OCI-LY1 (cell line): ENCODE measurements around the gene NXPH4.

ENCODE experiments used
- H2AFZ ChIP-seq: fragments of 200-600 bp; sonication (generic), shearing (Covaris generic); 2 replicates; pipeline ENCODE4 v1.6.0; 2014; ENCODE audit warnings: antibody characterized with exemption, mild to moderate bottlenecking, low read length
- H3F3A ChIP-seq: fragments of 200-600 bp; sonication (generic), shearing (Covaris generic); 2 replicates; pipeline ENCODE4 v1.6.0; 2014; ENCODE audit warnings: mild to moderate bottlenecking, antibody characterized with exemption, low read length, moderate library complexity; ENCODE audit not compliant: insufficient read depth
- H3K27ac ChIP-seq: fragments of 200-600 bp; sonication (generic); 2 replicates; pipeline ENCODE4 v1.5.1; 2014; ENCODE audit warnings: low read length, mixed run types, mild to moderate bottlenecking, low read depth; ENCODE audit not compliant: poor library complexity, severe bottlenecking
- H3K27me3 ChIP-seq: fragments of 200-600 bp; sonication (generic); 2 replicates; pipeline ENCODE4 v1.6.0; 2014; ENCODE audit warnings: antibody characterized with exemption, mild to moderate bottlenecking, low read length, moderate library complexity; ENCODE audit not compliant: insufficient read depth
- H3K36me3 ChIP-seq: fragments of 200-600 bp; sonication (generic); 2 replicates; pipeline ENCODE4 v1.6.1; 2014; ENCODE audit warnings: mild to moderate bottlenecking, antibody characterized with exemption, low read length, moderate library complexity, mixed read lengths; ENCODE audit not compliant: insufficient read depth
- H3K4me1 ChIP-seq: fragments of 200-600 bp; sonication (generic); 2 replicates; pipeline ENCODE4 v1.5.1; 2014; ENCODE audit warnings: mild to moderate bottlenecking, low read length, moderate library complexity; ENCODE audit not compliant: insufficient read depth, severe bottlenecking
- H3K4me2 ChIP-seq: fragments of 200-600 bp; sonication (generic), shearing (Covaris generic); 2 replicates; pipeline ENCODE4 v1.6.1; 2014; ENCODE audit warnings: low read length
- H3K4me3 ChIP-seq: fragments of 200-600 bp; sonication (generic); 2 replicates; pipeline ENCODE4 v1.5.1; 2014; ENCODE audit warnings: low read length, low read depth, mild to moderate bottlenecking, mixed read lengths; ENCODE audit not compliant: poor library complexity, severe bottlenecking
- H3K79me2 ChIP-seq: fragments of 200-600 bp; shearing (Covaris generic); 2 replicates; pipeline ENCODE4 v1.6.1; 2016; ENCODE audit warnings: mixed run types, low read length, mixed read lengths; ENCODE audit not compliant: insufficient read depth
- H3K9ac ChIP-seq: fragments of 200-600 bp; sonication (generic), shearing (Covaris generic); 2 replicates; pipeline ENCODE4 v1.6.1; 2014; ENCODE audit warnings: mild to moderate bottlenecking, low read length, mixed read lengths
- H3K9me2 ChIP-seq: fragments of 200-600 bp; sonication (generic), shearing (Covaris generic); 2 replicates; pipeline ENCODE4 v1.6.1; 2014; ENCODE audit warnings: low read depth, mild to moderate bottlenecking, low read length, mixed read lengths
- H3K9me3 ChIP-seq: fragments of 200-600 bp; shearing (Covaris generic); 2 replicates; pipeline ENCODE4 v1.6.1; 2014; ENCODE audit warnings: low read length, mixed read lengths
- H4K20me1 ChIP-seq: fragments of 200-600 bp; sonication (generic), shearing (Covaris generic); 2 replicates; pipeline ENCODE4 v1.6.0; 2016; ENCODE audit warnings: mild to moderate bottlenecking, low read length; ENCODE audit not compliant: insufficient read depth
- CTCF ChIP-seq: fragments of 200-600 bp; sonication (generic), shearing (Covaris generic); IDR thresholded peaks from 2 replicates; pipeline ENCODE4 v1.5.1; 2017; ENCODE audit warnings: mild to moderate bottlenecking, antibody characterized with exemption, low read length, moderate library complexity, mixed read lengths
- EZH2 ChIP-seq: fragments of 200-600 bp; sonication (generic), shearing (Covaris generic); IDR thresholded peaks from 2 replicates; pipeline ENCODE4 v1.8.0; 2017; ENCODE audit warnings: borderline replicate concordance, mixed run types, mild to moderate bottlenecking, antibody characterized with exemption, low read length, moderate library complexity, mixed read lengths

The NXPH4 gene

GRCh38 chr12:57227315-57228115 lies 10.9 kb downstream of the NXPH4 start:
- H3K4me1 ChIP-seq, result peaks cover 75% of the 10 kb centered on the region

GRCh38 chr12:57229046-57229633 lies 12.5 kb downstream of the NXPH4 start:
- Histone ChIP-seq H3K4me1 (peaks cover 80% of the 10 kb centered on the region), H3K9me2 (no peaks in the 10 kb centered on the region), H3K27me3 (no peaks in the 10 kb centered on the region), H3K9me3 (no peaks in the 10 kb centered on the region), H3K27ac (peak overlapping the region; percentile 97), H3K79me2 (peaks cover 18% of the 10 kb centered on the region), H3K9ac (peak overlapping the region; percentile 98), H2AFZ (peak overlapping the region; percentile 25; the same call in 1 of the 2 replicates), H3K4me2 (peak overlapping the region; percentile 88), H3K4me3 (peak overlapping the region; percentile 94), H4K20me1 (no peaks in the 10 kb centered on the region), H3K36me3 (peaks cover 41% of the 10 kb centered on the region), H3F3A (peaks cover 8% of the 10 kb centered on the region; the same call in 1 of the 2 replicates)
- TF ChIP-seq CTCF (no peak), EZH2 (no peak)

More at GRCh38 chr12:57227315-57228115, 10.9 kb downstream of the NXPH4 start:
- TF ChIP-seq CTCF, result no peak
- no peak for TF ChIP-seq EZH2
- Histone ChIP-seq H3K27me3 (no peaks in the 10 kb centered on the region), H3F3A (peaks cover 7% of the 10 kb centered on the region; the same call in 1 of the 2 replicates), H2AFZ (no peak overlapping the region), H3K9me3 (no peaks in the 10 kb centered on the region), H3K79me2 (peaks cover 18% of the 10 kb centered on the region), H3K4me2 (peak overlapping the region; percentile 68), H3K4me3 (peak overlapping the region; percentile 40), H3K36me3 (peaks cover 25% of the 10 kb centered on the region), H4K20me1 (no peaks in the 10 kb centered on the region), H3K9me2 (no peaks in the 10 kb centered on the region), H3K9ac (peak overlapping the region; percentile 57), H3K27ac (peak overlapping the region; percentile 94)

GRCh38 chr12:57229634-57230380 lies 13.2 kb downstream of the NXPH4 start, which contains the start of gene SHMT2:
Gene SHMT2, plus strand, starts transcription at chr12:57229711. Its CDS starts 68 bp downstream, at chr12:57229779.
- peaks cover 11% of the 10 kb centered on the region; the same call in 1 of the 2 replicates for H3F3A ChIP-seq
- peaks cover 87% of the 10 kb centered on the region for H3K4me1 ChIP-seq
- no peaks in the 10 kb centered on the region for H3K9me3 ChIP-seq
- no peaks in the 10 kb centered on the region for H3K9me2 ChIP-seq
- H3K4me3 ChIP-seq, result peak within 1 kb of the TSS; percentile 94
- peaks cover 46% of the 10 kb centered on the region for H3K36me3 ChIP-seq
- H3K4me2 ChIP-seq, result peak within 1 kb of the TSS; percentile 88
- no peaks in the 10 kb centered on the region for H3K27me3 ChIP-seq
- peaks cover 18% of the 10 kb centered on the region for H3K79me2 ChIP-seq
- no peaks in the 10 kb centered on the region for H4K20me1 ChIP-seq
- H3K27ac ChIP-seq, result peak within 1 kb of the TSS; percentile 97
- TF ChIP-seq CTCF, result no peak
- no peak for TF ChIP-seq EZH2
- H3K9ac ChIP-seq, result peak within 1 kb of the TSS; percentile 98
- peak within 1 kb of the TSS; percentile 25; the same call in 1 of the 2 replicates for H2AFZ ChIP-seq
